Measurements from ENCODE around the gene RGL4.
"Not testable (repeated sequence)": the region's sequence is repeated elsewhere in the genome, so short reads cannot be mapped to it uniquely, and the experiment has no call there.

Gene RGL4, protein sequence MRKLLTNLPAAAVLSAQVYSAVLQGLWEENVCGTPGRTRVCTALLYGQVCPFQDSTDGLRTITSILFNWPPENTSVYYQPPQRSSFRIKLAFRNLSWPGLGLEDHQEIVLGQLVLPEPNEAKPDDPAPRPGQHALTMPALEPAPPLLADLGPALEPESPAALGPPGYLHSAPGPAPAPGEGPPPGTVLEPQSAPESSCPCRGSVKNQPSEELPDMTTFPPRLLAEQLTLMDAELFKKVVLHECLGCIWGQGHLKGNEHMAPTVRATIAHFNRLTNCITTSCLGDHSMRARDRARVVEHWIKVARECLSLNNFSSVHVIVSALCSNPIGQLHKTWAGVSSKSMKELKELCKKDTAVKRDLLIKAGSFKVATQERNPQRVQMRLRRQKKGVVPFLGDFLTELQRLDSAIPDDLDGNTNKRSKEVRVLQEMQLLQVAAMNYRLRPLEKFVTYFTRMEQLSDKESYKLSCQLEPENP

DNA sequence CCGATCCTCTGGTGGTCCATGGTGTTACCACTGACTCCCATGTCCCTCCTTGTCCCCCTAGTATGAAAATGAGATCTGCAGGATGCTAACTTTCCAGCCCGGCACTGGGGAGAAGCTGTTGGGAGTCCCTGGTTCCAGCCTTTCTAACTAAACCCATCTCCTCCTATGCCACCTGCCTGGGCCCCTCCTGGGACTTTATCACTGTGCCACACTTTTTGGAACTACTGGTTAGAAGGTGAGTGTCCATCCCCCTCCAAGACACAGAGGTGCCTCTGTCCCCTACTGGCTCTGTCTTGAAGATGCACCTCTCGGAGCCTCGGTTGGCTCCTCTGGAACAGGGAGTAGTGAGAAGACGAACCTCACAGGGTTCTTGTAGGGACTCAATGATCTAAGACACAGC lies at the start of gene RGL4:
Gene RGL4, plus strand, starts transcription at position 301 of the 400 bp plus-strand sequence. CDS start 1,018 bp downstream, outside the sequence.
- DNase-seq = no peak

DNA sequence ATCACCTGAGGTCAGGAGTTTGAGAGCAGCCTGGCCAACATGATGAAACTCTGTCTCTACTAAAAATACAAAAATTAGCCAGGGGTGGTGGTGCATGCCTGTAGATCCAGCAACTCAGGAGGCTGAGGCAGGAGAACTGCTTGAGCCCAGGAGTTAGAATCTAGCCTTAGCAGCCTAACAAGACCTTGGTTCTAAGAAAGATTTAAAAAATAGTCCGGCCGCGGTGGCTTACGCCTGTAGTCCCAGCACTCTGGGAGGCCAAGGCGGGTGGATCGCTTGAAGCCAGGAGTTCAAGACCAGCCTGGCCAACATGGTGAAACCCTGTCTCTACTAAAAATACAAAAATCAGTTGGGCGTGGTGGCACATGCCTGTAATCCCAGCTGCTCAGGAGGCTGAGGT lies 44.3 kb upstream of the RGL4 start:
- DNase-seq = not testable (repeated sequence)

DNA sequence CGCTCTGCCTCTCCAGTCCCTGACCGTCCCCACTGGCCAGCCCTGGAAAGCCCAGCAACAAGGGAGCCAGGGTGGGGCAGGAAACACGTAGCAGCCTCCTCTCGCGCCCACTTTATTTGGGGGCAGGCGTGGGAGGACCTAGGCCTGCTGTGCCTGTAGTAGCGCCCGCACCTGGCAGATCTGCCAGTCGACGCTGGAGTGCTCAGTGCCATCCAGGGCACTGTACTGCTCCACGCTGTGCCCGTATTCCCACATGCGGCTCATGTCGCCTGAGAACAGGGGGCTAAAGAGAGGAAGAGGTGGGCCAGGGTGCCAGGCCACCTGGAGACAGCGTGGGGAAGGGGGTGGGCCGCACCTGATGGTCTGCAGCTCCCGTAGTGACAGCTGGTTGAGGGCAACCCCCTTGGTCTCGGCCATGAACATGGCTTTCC lies 41.7 kb upstream of the RGL4 start:
- DNase-seq = no peak

DNA sequence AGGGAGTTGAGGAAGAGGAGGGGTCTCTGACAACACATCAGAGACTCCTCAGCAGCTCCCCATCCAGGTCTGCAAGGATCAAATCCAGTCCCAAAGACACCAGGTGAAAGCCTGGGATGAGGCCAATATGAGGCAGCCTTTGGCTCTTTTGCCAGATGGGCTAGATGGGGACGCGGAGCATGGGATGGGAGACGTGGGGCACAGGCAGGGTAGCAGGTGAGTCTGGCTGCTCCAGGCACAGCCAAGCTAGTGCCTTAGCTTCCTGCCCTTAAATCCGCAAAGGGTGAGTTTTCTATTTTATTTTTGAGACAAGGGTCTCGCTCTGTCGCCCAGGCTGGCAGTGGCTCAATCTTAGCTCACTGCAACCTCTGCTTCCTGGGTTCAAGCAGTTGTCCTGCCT lies 39.1 kb upstream of the RGL4 start:
- DNase-seq = no peak

DNA sequence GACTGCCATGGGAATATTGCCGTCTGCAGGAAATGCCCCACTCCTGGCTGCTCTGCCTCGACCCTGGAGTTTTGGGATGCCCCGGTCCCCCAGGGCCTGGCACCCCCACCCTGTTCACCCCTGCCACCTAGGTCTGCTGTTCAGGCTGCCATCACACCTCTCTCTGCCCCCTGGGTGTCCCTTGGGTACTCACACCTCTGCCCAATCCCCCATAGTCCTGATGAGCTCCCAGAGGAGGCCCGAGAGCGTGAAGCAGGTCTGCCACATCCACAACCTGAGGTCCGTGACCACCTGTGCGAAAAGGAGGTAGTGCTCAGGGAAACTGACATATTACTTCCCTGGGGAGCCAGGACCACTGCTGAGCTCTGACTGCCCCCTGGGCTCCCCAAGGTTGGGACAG lies 38.5 kb upstream of the RGL4 start:
- DNase-seq = no peak

DNA sequence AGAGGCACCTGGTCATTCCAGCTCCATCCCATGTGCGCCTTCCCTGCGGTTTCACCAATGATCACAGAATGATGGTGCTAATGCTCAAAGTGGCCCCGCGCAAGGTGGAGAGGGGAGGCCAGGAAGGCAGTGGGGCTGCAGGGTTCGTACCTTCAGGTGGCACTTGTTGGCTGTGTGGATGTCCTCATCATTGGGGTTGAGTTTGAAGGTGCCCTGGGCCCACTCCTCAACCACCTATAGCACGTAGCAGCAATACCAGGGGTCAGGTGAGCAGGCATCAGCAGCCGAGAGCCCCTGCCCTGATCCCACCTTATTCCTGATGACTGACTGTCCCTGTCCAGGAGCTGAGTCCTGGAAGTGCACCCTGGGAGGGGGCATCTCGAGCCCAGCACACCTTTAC lies 38.1 kb upstream of the RGL4 start:
- no peak for DNase-seq

DNA sequence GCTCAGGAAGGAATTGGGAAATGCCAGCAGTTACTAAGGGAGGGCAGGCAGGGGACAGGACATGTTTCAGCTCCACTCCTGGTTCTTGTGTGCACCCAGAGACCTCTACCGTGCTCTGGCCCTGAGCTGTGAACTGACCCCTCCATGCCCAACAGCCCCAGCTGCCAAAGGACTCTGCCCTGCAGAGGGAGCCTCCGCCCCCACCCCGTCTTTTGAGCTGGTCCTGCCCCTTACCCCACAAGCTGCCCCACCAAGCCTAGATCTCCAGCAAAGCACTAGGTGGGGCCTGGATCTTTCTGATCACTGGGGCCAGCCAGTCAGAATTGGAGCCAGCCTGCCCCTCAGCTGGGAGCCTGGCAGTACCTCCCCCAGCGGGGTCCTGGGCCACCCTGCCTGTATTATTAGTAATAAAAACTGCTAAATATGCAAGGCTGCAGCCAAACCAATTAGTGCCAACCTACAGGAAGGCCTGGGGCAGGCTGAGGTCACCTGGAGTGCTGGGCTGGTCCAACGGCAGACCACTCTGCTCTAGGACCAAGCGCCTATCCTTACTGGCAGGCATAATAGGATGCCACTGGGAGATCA lies 34.8 kb upstream of the RGL4 start:
- no peak for DNase-seq

DNA sequence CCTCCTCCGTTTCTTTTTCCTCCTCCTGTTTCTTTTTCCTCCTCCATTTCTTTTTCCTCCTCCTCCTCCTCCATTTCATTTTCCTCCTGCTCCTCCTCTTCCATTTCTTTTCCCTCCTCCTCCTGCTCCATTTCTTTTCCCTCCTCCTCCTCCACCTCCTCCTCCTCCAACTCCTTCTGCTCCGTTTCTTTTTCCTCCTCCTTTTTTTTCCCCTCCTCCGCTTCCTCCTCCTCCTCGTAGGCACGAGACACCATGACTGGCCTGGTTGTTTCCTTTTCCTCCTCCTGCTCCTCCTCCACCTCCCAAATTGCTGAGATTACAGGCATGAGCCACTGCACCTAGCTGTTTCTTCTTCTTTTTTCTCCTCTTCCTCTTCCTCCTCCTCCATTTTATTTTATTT lies 33.1 kb upstream of the RGL4 start:
- DNase-seq = no peak

DNA sequence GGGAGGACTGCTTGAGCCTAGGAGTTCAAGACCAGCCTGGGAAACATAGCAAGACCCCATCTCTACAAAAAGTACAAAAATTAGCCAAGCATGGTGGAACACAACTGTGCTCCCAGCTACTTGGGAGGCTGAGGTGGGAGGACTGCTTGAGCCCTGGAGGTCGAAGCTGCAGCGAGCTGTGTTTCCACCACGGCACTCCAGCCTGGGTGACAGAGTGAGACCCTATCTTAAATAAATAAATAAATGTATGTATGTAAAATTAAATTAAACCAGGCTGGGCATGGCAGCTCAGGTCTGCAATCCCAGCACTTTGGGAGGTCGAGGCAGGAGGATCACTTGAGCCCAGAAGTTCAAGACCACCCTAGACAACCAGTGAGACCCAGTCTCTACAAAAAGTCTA lies 30.4 kb upstream of the RGL4 start:
- DNase-seq = not testable (repeated sequence)

DNA sequence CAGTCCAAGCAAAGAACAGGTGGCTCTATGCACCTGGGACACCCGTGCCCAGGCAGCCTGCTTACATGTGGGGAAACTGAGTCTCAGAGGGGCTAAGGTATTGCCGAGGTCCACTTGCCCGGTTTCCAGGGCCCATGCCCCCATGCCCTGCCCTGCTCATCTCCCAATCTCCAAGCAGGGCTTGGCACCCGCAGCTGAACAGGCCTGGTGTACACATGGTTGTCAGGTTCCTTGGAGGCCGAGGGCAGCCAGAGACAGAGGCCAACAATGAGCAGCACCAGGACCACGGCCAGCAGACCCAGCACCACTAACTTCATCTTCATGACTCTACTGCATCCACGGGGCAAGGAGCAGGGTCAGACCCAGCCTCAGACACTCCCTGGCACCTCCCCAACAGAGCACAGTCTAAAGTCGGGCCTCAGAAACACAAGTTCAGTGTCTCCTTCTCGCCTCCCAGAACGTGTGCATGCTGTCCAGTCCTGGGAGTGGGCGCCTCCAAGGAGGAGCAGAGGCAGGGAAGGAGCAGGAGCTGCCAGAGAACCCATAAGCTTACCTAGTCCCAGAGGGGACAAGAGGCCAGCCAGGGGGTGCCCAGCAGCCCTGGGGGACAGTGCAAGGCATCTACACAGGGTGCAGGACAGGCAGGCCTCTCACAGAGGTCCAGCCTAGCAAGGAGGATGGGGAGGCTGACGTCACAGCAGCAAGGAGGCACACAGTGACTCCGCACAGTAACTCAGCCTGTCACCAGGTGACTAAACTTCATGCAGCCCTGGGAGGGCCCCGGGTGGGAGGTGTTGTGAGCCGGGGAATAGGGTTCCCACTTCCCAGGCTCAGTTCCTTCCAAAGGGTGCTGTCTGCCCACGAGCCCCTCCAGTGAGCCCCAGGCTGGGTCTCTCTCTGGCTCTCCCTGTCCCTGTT lies 20.2 kb upstream of the RGL4 start:
- DNase-seq = no peak

DNA sequence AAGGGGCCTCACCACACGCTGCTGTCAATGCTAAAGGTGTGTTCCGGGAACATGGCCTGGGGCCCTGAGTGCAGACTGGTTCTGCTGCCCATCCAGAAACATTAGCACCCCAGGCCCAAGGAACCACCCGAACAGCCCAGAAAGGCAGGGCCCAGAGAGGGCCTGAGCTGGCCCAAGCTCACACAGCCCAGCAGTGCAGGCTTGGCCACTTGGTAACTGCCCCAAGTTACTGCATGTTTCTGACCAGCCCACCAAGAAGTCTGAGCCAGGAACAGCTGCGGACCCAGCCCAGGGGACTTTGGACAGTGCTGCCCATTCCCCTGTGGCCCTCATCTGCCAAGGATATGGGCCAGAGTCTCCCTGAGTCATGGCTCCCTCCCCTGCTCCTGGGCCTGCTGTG lies 19.4 kb upstream of the RGL4 start:
- DNase-seq = not testable (repeated sequence)

DNA sequence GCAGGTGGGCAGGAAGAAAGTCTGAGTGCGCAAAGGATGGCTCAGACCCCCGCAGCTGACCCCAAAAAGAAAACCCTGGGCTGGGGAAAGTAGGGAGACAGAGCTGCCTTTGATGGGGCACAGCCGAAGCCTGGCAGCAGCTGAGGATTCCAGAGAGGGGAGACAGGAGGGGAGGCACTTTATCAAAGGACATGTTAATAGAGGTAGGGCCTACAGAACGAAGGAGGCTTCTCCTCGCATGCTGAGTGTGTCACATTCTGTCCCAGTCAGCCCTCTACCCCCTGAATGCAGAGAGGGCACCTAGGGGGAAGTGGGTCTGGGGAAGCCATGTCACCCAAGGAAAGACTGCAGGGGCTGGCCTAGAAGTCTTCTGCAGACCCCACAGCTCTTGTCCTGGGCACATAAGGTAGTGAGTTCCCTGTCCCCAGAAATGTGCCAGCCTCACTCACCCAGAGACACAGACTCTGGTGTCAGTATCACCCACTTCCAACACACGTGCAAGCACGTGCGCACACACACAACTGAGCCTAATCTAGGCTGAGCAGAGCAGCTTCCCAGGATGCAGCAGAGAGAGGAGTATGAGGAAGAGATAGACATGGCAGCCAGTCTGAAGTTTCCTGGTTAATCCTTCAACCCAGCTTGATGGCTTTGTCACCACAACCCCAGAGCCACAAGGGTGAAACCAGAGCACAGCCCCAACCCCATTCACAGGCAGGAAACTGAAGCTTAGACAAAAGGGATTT lies 18.3 kb upstream of the RGL4 start:
- DNase-seq = peak; percentile 56

DNA sequence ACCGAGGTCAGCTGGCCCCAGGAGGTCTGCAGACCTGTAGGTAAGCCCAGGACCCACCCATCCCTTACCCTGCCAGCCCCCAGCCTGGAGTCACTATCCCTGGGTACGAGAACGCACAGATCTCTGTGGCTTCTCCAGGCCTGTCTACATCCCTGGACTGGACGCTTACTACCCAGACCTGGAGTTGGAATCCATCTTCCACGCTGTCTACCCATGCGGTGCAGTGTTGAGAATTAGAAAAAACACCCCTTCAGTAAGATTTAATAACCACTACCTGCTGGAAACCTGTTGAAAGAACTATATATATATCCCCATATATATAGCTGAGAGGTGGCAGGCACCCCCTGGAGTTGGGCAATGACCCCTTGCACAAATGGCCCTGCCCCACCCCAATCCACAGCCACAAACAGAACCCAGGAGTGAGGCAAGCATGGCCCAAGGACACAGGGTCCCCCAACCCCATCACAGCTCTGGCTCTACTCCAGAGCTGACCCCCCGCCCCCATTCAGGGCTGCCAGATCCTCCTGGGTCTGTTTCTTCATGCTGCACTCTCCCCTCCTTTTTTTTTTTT lies 17.7 kb upstream of the RGL4 start:
- no peak for DNase-seq

DNA sequence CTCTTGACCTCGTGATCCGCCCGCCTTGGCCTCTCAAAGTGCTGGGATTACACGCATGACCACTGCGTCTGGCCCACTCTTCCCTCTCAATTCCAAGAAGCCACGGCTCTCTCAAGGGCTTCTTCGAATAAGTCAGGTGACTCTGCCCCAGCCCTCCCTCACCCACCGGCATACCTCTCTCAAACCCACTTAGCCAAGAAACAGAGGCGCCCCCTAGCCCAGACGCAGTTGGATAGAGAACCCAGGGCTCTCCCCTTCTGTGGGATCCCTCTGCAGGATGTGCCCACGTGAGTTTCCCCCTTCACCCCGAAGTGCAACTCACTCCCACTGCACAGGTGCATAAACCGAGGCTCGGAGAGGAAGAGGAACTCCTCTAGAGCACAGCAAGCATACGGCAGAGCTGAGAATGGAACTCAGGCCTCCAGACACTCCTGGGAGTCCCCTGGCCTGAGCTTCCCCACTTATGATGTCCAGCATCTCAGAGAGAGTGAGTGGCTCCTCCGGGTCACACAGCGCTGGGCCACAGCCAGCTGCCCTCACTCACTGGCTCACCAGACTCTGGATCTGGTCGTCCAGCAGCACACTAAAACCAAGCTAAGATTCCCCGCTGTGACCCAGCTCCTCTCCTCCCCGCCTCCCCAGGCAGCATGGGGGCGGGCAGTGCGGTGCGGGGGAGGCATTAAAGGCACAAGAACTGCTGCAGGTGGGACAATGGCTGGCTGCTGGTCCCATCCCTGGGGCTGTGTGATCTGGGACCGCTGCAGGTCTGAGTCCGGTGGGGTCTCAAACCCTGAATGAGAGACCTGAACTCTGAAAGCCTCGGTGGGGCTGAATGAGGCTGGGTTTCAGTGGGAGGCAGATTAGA lies 16.8 kb upstream of the RGL4 start:
- no peak for DNase-seq

DNA sequence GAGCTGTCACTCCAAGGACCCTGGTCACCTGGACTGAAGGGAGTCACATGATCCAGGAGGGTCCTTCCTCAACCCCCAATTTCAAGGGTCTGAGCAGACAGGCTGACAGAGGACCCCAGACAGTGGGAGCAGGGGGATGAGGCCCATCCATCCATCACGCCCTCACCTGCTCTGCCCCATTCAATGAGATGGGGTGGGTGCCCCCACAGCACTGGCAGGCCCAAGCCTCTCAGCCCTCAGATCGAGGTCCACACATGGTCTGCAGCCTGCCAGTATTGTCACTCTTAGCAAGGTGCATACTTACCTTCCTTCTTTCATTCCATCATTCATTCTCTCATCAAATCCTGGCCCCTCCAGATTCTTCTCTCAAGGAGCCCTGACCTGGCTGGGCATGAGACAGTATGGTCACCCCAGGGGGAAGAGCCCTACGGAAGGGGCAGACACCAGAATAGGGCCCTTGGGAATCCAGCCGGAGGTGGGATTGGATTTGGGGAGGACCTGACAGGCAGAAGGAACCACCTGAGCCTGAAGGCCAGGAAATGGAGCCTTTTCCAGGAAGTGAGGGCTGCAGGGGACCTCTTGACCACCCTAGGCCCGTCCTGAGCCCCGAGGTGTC lies 15.8 kb upstream of the RGL4 start:
- not testable (repeated sequence) for DNase-seq

DNA sequence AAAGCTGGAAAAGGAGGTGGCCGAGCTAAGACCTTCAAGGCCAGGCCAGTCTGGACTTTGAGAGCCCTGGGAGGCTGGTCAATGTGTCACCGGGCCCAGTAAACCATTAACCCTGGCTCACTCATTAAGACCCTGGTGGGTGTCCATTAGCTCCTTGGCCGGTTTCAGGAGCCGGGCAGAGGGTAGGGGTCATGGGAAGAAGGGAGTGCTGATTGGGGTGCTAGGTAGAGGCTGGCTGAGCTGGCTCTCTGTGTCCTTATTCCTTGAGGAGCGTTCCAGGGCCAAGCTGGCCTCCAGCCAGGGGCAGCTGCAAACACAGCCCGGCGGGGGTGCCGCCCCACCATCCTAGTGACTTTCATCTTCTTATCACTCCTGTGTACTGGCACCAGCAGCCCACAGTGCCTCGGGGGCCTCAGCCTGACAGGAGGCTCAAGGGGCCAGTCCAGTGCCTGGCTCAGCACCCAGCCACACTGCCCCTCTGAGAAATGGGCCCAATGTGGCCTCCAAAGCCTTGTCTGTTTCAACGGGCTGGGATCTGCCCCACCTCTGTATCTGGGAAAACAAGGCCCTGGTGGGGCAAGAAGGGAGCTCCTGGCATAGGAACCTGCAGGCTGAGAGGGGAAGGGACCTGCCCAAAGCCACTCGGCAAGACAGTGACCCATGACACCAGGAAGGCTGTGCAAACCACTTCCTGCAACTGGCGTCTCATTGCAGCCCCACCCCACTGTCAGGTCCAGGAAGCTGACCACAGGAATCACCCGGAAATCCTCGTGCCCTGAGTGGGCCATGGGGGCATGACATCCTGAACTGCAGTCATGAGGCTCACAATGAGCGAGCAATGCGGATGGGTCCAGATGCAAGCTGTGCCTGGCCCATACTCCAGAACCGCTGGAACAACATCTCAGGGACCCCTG lies 15.1 kb upstream of the RGL4 start:
- peak; percentile 72 for DNase-seq

DNA sequence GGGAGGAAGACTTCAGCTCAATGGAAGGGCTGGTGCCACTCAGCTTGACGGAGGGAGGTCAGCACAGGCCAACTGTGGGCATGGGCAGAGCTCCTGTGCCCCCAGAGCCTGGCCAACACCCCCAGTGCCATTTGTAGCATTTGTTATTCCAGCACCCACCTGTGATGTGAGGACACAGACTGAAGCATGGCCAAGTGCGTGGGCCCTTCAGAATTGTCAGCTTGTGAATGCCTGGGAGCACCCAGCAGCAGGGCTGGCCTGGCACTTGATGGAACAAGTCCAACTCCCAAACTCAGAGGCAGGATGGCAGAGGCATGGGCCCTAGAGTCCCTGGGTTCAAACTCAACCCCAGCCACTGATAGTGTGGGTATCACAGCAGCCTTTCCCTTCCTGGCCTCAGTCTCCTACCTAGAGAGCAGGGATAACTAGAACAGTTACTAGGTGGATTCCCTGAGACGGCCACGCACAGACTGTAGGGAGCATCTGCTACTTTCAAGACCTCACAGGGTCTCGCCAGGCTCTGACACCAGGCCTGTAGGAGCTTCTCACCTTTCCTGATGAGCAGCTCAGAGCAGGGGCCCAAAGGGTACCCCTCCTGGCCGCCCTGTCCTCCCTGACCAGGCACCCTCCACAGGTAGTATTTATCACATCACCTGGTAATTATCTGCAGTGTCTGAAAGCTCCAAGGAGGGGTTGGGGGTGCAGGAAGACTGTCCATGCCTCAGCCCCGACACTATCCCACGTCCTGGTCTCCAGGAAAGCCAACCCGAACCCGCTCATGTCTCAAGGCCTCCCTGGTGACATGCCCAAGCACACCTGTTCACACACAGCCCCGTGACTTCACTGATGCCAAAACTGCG lies 13.7 kb upstream of the RGL4 start:
- DNase-seq = not testable (repeated sequence)

DNA sequence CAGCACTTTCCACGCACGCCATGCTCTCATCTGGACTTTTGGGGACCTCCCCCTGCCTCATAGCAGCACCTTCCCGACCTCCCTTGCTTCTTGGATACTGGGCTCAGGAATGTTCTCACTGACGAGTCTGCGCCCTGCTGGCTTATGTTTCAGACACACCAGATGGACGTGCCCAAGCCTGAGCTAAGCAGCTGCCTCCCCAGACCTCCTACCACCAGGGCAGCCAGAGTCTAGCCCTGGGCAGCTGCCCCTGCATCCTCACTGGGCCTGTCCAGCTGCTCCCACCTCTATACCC lies 13.2 kb upstream of the RGL4 start:
- DNase-seq = no peak

DNA sequence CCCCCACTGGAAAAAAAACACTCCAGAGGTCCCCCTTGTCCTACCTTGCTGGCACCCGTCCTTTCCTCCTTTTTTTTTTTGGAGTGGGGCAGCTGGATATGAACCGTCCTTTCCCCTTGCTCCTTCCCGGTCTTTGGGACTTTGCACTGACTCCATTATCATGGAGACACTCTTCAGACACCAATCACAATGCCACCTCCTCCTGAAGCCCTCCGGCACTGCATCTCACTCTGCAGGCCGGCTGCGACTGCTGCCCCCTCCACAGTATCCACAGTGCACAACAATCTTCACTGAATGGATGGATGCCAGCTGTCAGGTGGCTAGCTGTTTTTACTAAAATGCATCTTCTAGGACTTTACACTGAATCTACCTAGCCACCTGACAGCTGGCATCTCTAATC lies 12.7 kb upstream of the RGL4 start:
- no peak for DNase-seq

Measured in hematopoietic multipotent progenitor cell treated with erythropoietin and hydrocortisone succinate and interleukin-3 and kit ligand, for 4 days (in vitro differentiated cells).